GM19035 (cell line): ENCODE measurements around the gene GRIN1.
A peak's percentile ranks its signal among the peaks of the same experiment; 100 is the strongest.

Experiments
- ATAC-seq: cut with Tn5 transposase; IDR thresholded peaks from one replicate; pipeline ENCODE4 v1.9.1; 2021; ENCODE audit not compliant: unreplicated experiment

GRIN1 gene

DNA sequence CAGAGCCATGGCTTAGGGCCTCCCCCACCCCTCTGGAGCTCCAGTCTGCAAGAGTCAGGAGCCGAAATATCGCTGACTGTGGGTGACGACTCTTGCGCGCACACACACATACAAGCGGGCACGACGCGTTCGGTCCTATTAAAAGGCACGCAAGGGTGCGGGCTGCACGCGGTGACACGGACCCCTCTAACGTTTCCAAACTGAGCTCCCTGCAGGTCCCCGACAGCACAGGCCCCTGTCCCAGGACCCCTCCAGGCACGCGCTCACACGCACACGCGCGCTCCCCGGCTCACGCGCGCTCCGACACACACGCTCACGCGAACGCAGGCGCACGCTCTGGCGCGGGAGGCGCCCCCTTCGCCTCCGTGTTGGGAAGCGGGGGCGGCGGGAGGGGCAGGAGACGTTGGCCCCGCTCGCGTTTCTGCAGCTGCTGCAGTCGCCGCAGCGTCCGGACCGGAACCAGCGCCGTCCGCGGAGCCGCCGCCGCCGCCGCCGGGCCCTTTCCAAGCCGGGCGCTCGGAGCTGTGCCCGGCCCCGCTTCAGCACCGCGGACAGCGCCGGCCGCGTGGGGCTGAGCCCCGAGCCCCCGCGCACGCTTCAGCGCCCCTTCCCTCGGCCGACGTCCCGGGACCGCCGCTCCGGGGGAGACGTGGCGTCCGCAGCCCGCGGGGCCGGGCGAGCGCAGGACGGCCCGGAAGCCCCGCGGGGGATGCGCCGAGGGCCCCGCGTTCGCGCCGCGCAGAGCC lies at the start of gene GRIN1:
Gene GRIN1 (plus strand): TSS at position 433 of the 746 bp plus-strand sequence. CDS start 333 bp downstream, outside the sequence.
- ATAC-seq: no peak

DNA sequence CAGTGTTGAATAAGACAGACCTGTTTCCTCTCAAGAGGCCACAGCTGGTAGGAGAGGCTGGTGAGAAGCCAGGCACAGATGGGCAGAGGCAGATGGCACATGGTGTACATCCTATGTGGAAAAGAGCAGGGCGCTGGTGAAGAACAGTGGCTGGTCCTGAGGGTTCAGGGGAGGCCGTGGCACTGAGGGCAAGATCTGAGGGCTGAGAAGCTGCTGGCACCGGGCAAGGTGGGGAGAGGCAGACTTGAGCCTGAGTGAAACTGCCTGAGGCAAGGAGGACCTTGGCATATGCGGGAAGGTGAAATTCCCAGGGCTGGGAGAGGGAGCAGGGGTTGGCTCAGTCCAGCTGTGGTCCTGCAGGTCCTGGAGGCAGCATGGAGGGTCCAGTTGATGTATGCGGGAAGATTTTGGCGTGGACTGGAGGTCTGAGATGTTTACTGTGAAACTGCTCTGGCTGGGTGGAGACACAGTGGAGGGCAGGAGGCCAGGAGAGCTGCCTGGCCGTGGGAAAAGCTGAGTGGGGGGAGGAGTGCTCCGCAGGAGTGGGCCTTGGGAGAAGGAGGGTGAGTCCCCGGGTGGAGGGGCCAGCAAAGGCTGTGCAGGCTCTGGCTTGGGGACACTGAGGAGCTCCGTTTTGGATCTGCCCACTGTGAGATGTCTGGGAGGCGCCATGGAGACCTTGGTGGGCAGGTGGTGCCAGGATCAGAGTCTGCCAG lies 49.6 kb upstream of the GRIN1 start:
- ATAC-seq: no peak

DNA sequence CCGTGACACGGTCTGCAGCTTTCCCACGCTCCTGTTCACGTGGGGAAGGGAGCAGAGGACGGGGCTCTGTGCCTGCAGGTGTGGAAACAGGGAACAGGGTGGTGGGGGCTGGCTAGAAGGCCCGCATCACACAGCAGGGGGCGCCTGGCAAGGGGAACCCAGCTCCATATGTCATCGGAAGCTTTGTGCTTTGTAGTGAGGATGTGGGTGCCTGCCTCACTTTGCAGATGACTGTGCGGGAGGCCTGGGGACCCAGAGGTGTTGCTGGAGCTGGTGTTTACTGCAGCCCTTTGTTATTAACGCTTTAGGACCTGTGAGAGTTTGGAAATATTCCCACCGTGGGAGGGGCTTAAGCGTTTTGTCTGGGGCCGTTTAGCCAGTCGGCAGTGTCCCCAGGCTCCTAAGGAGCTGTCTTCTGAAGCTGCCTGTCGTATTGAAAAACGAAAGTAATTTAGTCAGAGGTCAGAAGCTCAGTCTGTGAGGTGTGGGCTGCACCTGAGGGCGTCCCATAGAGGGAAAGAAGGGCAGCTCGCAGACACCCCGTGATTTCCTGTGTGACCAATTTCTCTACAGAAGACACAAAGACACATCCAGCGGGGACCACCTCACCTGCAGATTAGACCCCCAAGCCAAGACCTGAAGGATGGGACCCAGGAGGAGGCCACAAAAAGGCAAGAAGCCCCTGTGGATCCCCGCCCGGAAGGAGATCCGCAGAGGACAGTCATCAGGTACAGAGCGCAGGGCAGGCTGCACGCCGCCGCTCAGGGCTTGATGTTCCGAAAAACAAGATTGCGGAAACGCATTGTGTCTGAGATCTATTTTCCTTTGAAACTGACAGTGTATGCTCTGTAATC lies 43.1 kb upstream of the GRIN1 start:
- peak; percentile 91 for ATAC-seq

DNA sequence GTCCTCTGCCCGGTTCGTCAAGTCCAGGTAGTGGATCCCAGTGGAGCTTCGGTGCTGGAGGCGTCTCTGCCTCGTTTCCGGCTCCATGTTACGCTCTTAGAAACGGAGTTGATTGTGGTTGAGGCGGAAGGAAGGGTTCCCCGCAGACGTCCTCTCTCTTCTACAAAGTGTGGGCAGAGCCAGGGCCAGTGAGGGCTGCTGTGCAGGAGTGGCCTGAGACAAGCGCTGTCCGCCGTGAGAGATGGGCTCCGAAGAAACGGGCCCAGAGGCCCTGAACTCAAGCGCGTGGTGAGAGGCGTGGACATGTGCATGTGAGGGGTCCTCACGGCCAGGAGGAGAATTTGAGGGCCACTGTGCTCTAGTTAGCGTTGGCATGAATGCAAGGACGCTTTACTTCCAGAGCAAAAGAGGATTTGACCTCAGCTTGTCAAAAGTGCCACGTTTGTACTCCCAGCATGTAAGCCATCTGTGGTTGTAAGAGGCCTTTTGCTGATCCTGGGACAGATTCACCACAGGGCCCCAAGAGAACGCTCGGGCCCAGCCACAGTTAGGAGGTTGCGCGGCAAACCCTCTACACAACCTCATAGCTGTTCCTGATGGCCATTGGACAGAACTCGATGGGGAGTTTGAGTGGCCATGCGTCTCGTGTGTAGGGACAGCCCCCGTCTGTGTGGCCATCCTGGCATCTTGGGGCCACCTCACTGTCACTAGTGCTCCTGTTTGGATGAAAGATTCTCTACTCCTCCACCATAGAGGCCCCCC lies 42.0 kb upstream of the GRIN1 start:
- ATAC-seq: no peak

DNA sequence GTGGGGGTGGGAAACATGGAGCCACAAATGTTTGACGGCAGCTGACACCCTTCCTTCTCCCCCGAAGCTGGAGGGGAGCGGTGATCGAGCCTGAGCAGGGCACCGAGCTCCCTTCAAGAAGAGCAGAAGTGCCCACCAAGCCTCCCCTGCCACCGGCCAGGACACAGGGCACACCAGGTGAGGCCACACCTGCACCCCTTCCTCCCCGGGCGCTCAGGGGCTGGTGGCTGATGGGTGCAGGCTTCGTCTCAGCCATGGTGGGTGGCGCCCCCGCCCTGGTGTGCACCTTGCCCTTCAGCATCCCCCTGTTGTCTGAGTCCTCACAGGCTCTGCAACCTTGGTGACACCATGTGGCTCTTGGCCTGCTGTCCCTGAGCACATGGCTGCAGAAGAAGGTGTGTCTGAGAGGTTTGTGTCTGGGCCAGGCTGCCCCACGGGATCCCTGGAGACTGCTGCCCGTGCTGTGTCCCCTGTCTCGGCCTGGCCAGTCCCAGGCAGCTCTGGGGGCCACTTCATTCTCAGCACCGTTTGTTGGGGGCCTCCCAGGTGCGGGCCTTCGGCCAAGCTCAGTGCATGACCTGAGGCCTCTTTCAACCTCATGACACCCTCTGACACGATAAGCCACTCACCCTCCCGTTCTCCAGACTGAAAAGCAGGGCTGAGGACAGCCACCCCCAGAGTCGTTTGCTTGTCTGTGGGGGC lies 41.0 kb upstream of the GRIN1 start:
- no peak for ATAC-seq

DNA sequence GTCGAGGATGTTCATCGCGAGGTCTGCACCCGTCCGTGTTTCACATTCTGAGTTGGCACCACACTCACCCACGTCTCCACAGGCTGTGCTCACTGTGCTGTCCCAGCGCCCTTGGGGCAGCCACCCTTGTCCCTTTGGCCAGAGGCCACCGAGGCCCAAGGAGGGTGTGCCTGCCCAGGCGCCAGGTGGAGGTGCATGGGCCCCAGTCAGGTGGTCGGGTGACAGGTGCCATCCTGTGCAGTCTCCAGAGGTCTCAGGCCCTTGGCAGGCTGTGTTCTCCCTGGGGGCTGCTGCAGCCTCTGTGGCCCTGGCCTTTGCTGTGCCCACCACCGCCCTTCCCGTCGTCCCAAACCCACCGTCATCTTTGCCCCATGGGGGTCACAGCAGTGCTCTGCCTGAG lies 39.7 kb upstream of the GRIN1 start:
- ATAC-seq: no peak

DNA sequence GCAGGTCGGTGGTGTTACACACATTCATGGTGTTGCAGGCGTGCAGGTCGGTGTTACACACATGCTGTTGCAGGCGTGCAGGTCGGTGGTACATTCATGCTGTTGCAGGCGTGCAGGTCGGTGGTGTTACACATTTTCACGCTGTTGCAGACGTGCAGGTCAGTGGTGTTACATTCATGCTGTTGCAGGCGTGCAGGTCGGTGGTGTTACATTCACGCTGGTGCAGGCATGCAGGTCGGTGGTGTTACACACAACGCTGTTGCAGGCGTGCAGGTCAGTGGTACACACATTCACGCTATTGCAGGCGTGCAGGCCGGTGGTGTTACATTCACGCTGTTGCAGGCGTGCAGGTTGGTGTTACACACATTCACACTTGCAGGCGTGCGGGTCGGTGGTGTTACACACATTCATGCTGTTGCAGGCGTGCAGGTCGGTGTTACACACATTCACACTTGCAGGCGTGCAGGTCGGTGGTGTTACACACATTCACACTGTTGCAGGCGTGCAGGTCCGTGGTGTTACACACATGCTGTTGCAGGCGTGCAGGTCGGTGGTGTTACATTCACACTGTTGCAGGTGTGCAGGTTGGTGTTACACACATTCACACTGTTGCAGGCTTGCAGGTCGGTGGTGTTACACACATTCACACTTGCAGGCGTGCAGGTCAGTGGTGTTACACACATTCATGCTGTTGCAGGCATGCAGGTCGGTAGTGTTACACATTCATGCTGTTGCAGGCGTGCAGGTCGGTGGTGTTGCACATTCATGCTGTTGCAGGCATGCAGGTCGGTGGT lies 35.6 kb upstream of the GRIN1 start:
- no peak for ATAC-seq

DNA sequence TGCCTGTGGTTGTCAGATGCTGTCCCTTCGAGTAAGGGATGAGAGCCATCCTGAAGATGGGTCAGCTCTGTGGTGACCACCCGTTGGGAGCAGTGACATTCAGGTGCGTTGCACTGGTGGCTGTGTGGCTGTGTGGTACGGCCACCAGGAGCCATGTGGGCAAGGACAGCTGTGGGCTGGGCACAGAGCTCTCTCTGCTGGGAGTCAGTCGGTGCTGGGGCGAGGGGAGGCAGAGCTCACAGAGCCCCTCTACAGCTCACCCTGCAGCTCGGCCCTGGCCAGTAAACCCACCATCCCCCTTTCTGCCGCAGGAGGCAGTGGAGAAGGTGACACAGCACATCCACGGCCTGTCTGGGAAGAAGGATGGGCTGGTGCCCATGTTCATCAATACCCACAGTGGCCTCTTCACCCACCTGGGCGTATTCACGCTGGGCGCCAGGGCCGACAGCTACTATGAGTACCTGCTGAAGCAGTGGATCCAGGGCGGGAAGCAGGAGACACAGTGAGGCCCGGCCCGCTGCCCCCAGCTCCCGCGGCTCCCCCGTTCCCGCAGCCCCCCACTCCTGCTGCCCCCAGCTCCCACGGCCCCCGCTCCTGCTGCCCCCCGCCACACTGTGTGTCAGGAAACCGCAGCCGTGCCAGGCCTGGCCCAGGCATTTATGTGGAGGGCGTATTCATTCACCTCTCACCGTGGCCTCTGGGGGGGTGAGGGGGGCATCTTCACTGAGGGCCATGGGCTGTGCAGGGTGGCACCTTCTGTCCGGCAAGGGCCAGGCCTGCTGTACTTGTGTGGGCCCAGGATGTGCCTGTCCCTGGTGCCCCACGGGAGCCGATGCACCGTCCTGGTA lies 32.9 kb upstream of the GRIN1 start:
- no peak for ATAC-seq

DNA sequence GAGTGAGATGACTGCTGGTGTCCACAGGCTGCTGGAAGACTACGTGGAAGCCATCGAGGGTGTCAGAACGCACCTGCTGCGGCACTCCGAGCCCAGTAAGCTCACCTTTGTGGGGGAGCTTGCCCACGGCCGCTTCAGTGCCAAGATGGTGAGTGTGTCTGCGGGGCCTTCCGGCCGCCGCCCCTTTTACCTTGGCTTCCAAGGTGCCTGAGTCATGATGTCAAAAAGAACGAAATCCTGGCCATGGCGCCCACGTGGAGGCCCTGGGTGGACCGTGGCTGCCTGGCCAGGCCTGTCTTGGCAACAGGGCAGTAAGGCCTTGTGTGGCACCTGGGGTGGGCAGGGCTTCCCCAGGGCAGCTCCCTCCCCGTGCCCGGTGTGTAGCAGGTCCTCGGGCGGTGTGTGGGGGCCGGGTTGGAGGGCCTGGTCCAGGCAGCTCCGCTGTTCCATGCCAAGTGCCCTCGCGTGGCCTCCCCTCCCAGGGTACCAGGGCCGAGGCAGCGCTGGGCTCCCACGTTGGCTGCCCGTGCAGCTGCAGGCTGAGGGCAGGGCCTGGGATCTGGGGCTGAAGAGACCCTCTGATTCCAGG lies 32.2 kb upstream of the GRIN1 start:
- ATAC-seq: no peak

DNA sequence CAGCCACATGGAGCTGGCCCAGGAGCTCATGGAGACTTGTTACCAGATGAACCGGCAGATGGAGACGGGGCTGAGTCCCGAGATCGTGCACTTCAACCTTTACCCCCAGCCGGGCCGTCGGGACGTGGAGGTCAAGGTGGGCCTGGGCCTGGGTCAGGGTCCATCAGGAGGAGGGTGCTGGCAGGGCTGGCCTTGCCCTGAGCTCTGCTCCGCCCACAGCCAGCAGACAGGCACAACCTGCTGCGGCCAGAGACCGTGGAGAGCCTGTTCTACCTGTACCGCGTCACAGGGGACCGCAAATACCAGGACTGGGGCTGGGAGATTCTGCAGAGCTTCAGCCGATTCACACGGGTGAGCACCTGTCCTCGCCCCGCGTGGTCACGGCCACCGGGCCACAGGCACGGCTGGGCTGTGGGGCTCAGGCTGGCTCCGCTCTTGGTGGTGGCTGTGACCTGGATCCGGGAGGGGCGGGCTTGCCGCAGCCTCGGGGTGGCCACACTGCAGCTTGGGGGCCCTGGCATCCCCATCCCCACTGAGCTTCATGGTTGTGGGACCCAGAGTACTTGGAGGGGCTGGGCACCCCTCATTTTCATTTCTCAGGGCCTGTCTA lies 31.5 kb upstream of the GRIN1 start:
- ATAC-seq: no peak

DNA sequence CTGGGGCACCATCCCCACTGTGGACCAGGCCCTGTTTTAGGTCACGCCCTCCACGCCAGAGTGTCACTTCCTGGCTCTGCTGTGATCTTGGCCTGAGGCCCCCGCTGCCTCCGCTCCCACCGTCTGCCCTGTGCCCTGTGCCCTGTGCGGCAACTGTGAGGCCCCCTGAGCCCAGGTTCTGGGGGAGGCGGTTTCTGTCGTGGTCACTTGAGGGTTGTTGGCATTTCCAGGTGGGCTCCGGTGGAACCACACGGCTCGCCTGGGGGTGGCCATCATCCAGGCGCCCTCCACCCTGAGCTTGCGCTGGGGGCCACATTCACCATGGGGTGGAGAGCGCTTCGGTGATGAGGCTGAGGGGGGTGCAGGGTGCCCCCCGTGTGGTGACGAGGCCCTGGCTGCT lies 31.0 kb upstream of the GRIN1 start:
- no peak for ATAC-seq

DNA sequence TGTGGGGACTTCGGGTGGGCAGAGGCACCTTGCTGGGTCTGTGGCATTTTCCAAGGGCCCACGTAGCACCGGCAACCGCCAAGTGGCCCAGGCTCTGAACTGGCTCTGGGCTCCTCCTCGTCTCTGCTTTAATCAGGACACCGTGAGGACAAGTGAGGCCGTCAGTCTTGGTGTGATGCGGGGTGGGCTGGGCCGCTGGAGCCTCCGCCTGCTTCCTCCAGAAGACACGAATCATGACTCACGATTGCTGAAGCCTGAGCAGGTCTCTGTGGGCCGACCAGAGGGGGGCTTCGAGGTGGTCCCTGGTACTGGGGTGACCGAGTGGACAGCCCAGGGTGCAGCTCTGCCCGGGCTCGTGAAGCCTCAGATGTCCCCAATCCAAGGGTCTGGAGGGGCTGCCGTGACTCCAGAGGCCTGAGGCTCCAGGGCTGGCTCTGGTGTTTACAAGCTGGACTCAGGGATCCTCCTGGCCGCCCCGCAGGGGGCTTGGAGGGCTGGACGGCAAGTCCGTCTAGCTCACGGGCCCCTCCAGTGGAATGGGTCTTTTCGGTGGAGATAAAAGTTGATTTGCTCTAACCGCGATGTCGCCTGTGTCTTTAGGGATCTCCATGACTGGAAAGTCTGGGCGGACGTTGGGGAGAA lies 30.2 kb upstream of the GRIN1 start:
- no peak for ATAC-seq

DNA sequence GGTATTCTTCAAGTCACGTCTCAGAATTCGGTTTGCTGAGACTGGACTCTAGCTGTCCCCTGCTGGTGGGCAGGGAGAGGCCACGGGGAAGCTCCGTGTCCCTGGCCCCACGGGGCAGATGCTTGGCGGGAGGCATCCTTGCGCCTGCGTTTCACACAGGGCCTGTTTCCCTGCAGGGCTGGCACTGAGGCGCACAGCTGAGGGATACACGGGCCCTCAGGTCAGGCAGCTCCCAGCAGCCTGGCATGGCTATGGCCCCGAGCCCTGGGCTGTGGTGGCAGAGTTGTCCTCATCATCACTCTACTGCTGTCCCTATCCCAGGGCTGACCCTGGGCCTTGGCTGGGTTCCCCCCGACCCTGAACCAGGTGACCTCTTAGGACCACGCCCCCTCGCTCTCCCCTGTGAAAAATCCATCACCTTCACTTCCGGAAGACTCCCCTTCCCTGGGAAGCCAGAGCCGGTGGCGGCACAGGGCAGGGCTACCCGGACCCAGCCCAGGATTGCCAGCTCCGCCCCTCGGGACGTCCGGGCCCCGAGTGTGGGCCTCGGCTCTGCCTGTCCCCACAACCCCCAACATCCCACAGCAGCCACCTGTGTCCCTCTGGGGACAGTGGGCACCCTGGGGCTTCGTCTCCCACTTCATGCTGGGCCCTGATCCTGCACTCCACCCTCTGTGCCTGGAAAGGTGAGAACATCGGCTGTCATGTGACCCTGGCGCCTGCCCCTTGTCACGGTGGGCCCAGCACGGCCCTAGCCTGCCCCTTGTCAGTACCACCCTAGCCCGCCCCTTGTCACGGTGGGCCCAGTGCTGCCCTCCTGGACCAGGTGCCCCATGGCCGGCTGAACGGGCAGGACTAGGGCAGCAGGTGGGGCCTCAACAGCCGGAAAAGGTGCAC lies 29.5 kb upstream of the GRIN1 start:
- ATAC-seq: no peak

DNA sequence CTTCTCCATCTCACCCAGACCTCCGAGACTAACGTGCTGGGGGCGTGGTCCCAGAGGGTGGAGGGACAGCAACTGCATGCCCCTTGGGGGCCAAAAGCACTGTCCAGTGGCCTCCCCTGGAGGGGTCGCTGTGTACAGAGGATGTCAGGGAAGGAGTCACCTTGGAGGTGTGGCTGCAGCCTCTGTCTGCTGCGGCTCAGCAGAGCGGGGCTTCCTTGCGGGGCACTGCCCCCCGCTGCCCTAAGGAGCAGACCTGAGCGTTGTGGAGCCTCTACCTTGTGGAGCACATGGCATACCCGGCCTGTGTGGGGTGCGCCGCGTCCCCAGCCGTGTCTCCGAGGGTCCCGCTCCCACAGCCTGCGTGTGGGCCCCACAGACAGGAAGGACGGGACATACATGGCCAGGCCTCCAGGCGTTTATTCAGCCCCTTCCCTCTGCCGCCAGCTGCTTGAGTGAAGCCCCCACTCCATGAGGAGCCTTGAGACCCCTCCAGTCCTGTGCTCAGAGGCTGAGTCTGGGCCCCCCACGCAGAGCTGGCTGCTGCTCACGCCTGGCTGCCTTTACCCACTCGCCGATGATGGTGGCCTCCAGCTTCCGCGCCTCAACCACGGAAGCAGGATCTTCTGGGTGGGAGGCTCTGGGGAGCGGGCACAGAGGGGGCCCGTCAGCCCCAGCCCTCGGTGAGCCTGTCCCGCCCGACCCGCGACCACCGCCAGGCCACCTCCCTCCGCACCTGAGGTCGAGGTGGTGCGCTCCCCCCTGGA lies 28.6 kb upstream of the GRIN1 start:
- no peak for ATAC-seq

DNA sequence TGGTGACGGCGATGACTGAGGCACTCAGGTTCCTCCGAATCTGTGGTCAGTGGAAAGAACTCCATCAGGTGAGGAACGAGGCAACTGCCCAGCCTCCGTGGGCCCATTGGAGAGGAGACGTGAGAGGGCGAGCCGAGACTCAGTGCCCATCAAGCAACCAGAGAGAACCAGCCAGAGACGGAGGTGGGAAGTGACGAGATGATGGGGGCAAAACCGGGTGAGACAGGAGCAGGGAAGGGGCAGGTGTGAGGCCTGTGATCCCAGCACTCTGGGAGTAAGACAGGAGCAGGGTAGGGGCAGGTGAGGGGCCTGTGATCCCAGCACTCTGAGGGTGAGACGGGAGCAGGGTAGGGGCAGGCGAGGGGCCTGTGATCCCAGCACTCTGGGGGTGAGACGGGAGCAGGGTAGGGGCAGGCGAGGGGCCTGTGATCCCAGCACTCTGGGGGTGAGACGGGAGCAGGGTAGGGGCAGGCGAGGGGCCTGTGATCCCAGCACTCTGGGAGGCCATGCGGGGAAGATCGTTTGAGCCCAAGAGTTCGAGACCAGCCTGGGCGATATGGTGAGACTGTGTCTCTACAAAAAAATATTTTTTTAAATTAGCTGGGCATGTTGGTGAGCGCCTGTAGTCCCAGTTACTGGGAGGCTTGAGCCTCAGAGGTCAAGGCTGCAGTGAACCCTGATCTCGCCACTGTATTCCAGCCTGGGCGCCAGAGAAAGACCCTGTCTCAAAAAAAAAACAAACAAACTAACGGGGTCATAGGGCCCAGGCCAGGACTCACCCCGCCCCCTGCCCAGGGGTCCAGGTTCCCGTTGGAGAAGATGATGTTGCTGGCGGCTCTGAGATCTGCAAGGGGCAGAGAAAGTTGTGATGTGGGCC lies 27.8 kb upstream of the GRIN1 start:
- no peak for ATAC-seq
